ENCODE results near the gene LCN1. TPM values are rescaled to one million over a fixed set of nuclear protein-coding genes. Genes with fewer than 3 reads are reported as not detected.
"Not testable (repeated sequence)": the region's sequence is repeated elsewhere in the genome, so short reads cannot be mapped to it uniquely, and the experiment has no call there.

LCN1 gene
- total and polyA plus RNA-seq, 5 experiments from 2014 or later: not detected

DNA sequence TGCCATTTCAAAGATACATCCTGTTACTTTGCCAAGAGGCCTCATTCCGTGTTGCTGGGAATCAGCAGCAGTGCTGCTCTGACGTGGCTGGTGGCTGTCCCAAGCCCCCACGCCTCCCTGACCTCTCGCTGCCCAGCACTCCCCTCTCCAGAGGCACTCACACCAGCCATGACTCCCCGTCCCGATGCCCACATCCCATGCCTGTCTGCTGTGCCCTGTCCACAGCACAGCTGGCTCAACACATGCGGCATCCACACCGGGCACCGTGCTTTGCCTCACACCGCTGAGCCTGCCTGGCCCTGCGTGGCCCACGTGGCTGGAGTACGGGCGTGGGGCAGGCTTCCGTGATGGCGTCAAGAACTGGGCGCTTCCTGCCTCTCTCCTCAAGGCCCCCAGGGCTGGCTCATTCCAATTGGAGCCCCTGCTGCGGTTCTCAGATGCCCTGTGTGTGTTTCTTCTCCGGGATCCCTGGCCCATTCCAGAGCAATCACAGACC, 7.8 kb upstream of the LCN1 start:
- H3K27ac Mint-ChIP-seq: no peak overlapping the region
- no peak for ATAC-seq
- H3K36me3 Mint-ChIP-seq: peaks cover 0 to 10% (median 0%) of the 10 kb centered on the region in 3 donors
- H3K4me3 Mint-ChIP-seq: no peak overlapping the region
- POLR2A ChIA-PET: no interaction called here
- peak in 1 of 10 donors; percentile 11 for DNase-seq
- H3K4me1 Mint-ChIP-seq: peaks cover 0 to 3% (median under 1%) of the 10 kb centered on the region in 4 donors
- H3K27me3 Mint-ChIP-seq: peaks cover 0 to 8% (median 4%) of the 10 kb centered on the region in 5 donors
- peaks cover 1 to 18% (median 10%) of the 10 kb centered on the region in 9 donors for H3K9me3 Mint-ChIP-seq

DNA sequence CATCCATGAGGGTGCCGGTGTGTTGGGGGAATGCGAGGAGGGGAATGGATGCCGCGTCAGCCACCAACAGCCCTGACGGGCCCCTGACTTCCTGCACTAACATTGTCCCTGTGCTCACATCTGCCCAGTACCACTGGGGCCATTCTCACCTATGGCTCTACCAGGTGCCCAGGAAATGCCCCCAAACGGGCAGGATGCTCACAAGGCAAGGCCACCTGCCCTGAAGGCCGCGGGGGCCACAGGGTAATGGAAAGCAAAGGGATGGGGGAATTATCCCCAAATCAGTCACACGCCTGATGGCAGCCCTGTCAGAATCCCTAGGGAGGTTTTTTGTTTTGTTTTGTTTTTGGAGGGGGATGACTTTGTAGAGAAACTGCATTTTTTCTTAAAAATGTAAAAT, 7.3 kb upstream of the LCN1 start:
- POLR2A ChIA-PET, H3K4me3 Mint-ChIP-seq, H3K36me3 Mint-ChIP-seq, ATAC-seq, H3K4me1 Mint-ChIP-seq, H3K27ac Mint-ChIP-seq: not testable (repeated sequence)
- Mint-ChIP-seq H3K27me3 (peaks cover 0 to 10% (median 4%) of the 10 kb centered on the region in 5 donors), H3K9me3 (peaks cover 1 to 13% (median 7%) of the 10 kb centered on the region in 9 donors)
- peak in 1 of 10 donors; percentile 7 for DNase-seq

DNA sequence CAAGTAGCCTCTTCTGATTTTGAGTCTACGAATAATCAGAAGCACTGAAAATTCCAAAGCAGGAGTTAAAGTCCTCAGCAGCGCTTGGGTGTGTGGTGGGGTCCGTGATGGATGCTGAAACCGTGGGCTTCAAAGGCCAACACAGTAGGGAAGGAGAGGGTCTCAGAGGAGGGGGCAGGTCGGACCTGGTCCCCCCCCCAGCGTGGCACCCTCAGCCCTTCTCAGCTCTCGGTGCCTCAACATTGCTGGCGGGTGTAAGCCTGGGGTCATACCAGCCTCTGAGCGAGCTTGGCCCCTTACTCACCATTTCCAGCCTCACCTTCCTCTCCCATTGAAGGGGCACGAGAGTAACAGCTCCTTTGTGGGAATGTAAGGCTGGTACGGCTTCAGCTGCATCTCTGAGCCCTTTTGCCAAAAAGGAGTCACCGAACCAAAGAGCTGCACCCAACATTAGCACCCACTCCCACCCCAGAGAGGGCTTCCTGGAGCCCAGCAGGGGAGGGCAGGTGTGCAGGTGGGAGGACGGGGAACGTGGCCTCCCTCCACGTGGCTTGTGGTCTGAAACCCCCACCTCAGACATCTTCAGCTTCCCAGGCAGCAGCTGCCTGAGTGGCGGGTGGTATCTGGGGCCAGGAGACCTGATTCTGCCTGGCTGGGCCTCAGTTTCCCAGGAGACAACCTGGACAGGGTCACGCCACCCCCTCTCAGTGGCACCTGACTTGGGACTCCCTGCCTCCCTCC, 6.7 kb upstream of the LCN1 start:
- POLR2A ChIA-PET: no interaction called here
- peak in 1 of 10 donors; percentile 13 for DNase-seq
- peaks cover 0 to 1% (median 0%) of the 10 kb centered on the region in 3 donors for H3K36me3 Mint-ChIP-seq

DNA sequence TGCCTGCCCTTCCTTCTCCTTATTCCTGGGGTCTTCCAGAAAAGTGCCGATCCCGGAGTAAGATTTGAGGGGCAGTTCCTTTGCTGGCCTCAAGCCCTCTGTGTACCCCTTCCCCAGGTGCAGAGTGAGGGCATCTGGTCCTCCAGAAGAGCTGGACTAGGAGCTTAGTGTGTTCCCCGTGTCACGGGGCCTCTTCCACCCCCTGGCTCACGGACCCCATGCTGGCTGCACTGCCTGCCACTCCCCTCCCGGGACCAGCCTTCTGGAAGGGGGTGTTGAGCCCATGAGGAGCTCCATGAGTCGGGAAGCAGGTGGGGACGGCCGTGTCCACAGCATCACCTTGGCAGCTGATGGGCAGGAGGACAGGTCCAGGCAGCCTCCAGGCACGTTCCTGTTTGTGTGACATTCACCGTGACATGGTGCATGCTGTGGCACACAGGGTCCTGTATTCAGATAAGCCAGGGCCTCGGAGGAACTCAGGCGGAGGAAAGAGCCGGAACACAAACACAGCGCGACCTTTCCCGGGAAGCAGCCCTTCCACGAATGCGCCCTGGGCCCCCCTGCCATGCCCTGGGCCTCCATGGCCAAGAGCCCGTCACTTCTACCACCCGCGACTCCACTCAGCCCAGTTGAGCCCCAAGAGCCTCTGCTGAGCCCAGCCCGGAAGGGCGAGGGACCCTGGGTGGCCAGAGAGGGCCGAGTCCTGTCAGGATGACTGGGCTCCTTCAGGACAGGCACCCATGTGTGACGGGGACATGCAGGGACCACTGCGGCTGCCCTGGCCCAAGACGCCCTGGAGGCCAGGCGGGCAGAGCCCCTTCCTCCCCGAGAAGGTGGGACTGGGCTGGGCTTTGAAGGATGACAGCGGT, 5.9 kb upstream of the LCN1 start:
- H3K4me1 Mint-ChIP-seq: peaks cover 0 to 3% (median under 1%) of the 10 kb centered on the region in 4 donors
- DNase-seq (peak in 1 of 10 donors; percentile 13), ATAC-seq (no peak)
- no peak overlapping the region for H3K27ac Mint-ChIP-seq
- H3K27me3 Mint-ChIP-seq: peaks cover 0 to 13% (median 4%) of the 10 kb centered on the region in 5 donors
- no peaks in the 10 kb centered on the region for H3K36me3 Mint-ChIP-seq
- no peak overlapping the region for H3K4me3 Mint-ChIP-seq
- POLR2A ChIA-PET: no interaction called here
- peaks cover 0 to 2% (median 0%) of the 10 kb centered on the region in 9 donors for H3K9me3 Mint-ChIP-seq

More for the DNA sequence above, 6.7 kb upstream of the LCN1 start:
- H3K27me3 Mint-ChIP-seq: peaks cover 0 to 12% (median 4%) of the 10 kb centered on the region in 5 donors
- H3K4me1 Mint-ChIP-seq: peaks cover 0 to 3% (median under 1%) of the 10 kb centered on the region in 4 donors
- H3K4me3 Mint-ChIP-seq: no peak overlapping the region
- H3K9me3 Mint-ChIP-seq: peaks cover 1 to 7% (median 1%) of the 10 kb centered on the region in 9 donors
- ATAC-seq: no peak
- no peak overlapping the region for H3K27ac Mint-ChIP-seq

DNA sequence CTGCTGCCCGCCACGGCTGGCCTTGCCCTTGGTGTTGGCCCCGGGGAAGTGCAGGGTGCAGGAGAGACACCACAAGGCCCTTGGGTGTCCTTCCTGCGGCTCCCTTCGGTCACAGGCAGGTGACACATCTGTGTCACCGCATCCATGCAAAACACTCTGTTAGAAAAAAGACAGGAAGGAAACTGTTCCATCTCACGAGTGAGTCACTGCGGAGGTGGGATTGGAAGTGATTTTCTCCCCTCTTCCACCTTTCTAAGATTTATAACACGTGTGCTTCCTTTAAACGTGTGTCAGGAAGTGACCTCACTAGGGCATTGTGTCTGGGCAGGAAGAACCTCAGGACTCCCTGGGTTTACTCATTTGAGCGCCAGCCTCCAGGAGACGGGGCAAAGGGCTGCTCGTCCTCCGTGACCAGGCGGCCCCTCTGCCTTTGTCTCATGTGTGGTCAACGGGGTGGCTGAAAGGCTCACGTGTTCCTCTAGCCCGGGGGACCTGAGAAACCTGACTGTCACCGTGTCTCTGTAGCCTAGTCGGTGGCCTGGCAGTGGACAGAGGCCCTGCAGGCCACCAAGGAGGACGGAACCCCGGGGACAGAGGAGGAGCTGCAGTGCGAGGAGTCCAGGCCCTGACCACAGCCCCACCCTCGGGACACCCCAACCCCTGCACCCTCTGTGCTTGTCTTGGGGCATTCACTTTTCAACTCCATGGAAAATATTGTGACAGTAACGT, 4.9 kb upstream of the LCN1 start:
- Mint-ChIP-seq H3K27ac (no peak overlapping the region), H3K27me3 (peaks cover 0 to 13% (median 8%) of the 10 kb centered on the region in 5 donors), H3K4me1 (peaks cover 0 to 3% (median under 1%) of the 10 kb centered on the region in 4 donors), H3K9me3 (no peaks in the 10 kb centered on the region), H3K4me3 (no peak overlapping the region), H3K36me3 (no peaks in the 10 kb centered on the region)
- no peak for ATAC-seq
- peak in 1 of 10 donors; percentile 14 for DNase-seq
- POLR2A ChIA-PET: no interaction called here

DNA sequence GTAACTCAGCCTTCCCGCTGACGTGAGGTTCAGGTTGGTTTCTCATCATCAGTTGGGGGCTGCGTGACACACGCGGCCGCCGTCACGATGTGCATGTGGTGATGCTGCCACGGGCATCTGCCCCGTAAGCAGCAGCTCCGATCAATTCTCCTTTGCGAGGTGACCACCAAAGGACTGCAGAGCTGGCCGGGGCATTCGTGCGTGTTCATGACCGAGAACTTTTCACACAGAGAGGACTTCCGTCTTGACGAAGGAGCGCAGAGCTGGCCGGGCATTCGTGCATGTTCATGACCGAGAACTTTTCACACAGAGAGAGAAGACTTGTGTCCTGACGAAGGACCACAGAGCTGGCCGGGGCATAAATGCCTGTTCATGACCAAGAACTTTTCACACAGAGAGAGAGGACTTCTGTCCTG, 3.8 kb upstream of the LCN1 start:
- Mint-ChIP-seq H3K9me3 (no peaks in the 10 kb centered on the region), H3K4me3 (no peak overlapping the region)

DNA sequence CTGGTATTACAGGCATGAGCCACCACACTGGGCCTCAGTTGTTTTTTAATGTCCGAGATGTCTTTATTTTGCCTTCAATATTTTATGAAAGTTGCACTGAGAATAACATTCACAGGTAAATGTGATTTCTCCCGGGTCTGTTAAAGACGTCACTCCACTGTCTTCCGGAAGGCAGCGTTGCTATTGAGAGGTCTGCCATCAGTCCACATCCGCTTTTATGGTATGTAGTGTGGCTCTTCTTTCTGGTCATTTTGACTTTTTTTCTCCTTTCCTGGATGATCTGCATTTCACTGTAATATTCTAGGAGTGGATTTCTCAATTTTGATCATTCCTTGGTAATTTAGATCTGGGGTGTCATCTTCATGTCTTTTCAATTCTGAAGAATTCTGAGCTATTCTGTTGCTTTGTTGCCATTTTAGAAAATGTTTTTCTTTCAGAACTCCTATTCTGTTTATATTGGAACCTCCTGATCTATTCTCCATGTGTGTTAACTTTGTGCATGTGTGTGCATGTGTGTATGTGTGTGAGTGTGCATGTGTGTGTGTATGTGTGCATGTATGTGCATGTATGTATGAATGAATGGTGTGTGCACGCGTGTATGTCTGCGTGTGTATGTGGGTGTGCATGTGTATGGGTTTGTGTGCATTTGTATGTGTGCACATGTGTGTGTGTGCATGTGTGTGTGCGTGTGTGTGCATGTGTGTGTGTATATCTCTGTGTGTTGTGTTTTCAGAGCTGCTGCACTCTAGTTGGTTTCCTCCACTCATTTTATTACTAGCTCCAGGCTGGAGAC, 1.9 kb upstream of the LCN1 start:
- Mint-ChIP-seq H3K4me3 (no peak overlapping the region), H3K36me3 (no peaks in the 10 kb centered on the region), H3K27ac (no peak overlapping the region), H3K27me3 (peaks cover 0 to 16% (median 8%) of the 10 kb centered on the region in 5 donors), H3K9me3 (no peaks in the 10 kb centered on the region), H3K4me1 (peaks cover 0 to 1% (median 0%) of the 10 kb centered on the region in 4 donors)
- POLR2A ChIA-PET: no interaction called here
- DNase-seq: no peak
- ATAC-seq: no peak

More for the DNA sequence above, 3.8 kb upstream of the LCN1 start:
- peak in 1 of 10 donors; percentile 2 for DNase-seq
- H3K4me1 Mint-ChIP-seq: peaks cover 0 to 3% (median under 1%) of the 10 kb centered on the region in 4 donors
- POLR2A ChIA-PET: no interaction called here
- H3K27me3 Mint-ChIP-seq: peaks cover 0 to 12% (median 8%) of the 10 kb centered on the region in 5 donors
- no peaks in the 10 kb centered on the region for H3K36me3 Mint-ChIP-seq
- no peak overlapping the region for H3K27ac Mint-ChIP-seq
- no peak for ATAC-seq

DNA sequence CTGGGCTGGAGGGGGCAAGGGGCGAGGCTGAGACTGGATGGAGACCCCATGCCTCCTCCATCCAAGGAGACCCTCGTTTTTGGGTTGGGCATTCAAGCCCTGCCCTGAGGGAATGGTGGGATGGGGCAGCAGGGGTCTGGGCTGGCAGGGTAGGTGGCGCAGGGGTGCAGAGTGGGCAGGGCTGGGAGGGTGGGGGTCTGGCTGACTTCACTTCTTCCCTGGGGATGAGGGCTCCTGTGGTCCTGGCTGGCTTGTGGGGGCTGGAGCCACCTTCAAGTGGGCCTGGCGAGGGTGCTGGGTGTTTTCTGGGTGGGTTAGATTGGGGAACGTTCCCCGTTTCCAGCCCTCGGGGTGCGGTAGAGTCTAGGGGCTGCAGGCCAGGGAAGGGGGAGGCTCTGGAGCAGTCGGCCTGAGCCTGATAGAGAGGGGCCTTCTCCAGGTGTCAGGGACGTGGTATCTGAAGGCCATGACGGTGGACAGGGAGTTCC, 412 bp downstream of the LCN1 start:
- POLR2A ChIA-PET: no interaction called here
- DNase-seq: peak in 1 of 10 donors; percentile 3

DNA sequence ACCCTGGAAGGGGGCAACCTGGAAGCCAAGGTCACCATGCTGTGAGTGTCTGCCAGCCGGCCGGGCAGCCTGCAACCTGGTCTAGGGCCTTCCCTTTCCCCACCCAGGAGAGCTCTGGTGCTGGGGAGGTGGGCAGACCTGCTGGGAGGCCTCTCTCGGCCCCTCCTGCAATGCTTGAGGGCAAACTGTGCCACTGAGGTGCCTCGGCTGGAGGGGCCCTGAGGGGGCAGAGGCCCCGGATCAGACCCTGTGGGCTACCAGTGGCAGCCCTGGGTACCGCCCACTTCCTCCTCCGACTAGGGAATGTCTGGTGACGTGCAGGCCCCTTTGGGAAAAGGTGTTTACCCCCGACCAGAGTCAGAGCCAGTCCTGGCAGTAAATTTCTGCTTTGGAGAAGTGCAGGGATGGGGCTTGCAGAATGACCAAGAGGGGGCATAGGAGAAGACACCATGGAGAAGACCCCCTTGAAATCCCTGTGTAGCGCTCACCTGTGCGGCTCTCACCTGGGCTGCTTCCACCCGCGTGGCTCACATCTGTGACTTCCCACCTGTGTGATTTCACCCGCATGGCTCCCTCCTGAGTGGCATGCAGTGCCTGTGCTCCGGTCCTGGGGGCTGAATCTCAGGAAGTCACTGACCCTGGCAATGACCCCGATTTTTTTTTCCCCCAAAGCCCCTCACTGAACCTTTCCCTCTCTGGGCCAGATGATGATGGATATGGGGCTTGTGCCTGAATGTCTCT, 1.1 kb downstream of the LCN1 start:
- H3K36me3 Mint-ChIP-seq: no peaks in the 10 kb centered on the region
- H3K27me3 Mint-ChIP-seq: peaks cover 0 to 14% (median 8%) of the 10 kb centered on the region in 5 donors
- ATAC-seq (no peak), DNase-seq (peak in 1 of 10 donors; percentile 11)
- no peak overlapping the region for H3K27ac Mint-ChIP-seq
- POLR2A ChIA-PET: no interaction called here
- no peak overlapping the region for H3K4me3 Mint-ChIP-seq
- H3K9me3 Mint-ChIP-seq: no peaks in the 10 kb centered on the region
- H3K4me1 Mint-ChIP-seq: no peaks in the 10 kb centered on the region

More for the DNA sequence above, 412 bp downstream of the LCN1 start:
- Mint-ChIP-seq H3K4me3 (no peak overlapping the region), H3K27me3 (peaks cover 0 to 14% (median 8%) of the 10 kb centered on the region in 5 donors), H3K4me1 (no peaks in the 10 kb centered on the region), H3K9me3 (no peaks in the 10 kb centered on the region), H3K36me3 (no peaks in the 10 kb centered on the region), H3K27ac (no peak overlapping the region)
- ATAC-seq: no peak

DNA sequence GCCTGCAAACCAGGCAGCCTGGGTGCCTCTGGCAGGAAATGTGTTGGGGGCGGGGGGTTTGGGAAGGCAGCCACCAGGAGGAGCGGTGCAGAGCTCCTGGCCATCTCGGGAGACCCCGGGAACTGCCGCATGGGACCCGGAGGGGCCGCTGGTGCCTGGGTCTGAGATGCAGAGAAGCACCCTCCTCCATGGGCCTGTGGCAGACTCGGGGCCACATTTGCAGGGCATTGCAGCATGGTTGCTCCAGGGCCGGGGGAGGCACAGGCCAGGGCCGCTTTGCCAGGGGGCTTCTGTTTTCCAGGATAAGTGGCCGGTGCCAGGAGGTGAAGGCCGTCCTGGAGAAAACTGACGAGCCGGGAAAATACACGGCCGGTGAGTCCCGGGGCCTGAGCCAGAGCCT, 1.7 kb downstream of the LCN1 start:
- POLR2A ChIA-PET: no interaction called here
- no peaks in the 10 kb centered on the region for H3K9me3 Mint-ChIP-seq
- peak in 1 of 10 donors; percentile 10 for DNase-seq
- H3K36me3 Mint-ChIP-seq: no peaks in the 10 kb centered on the region
- peaks cover 0 to 14% (median 4%) of the 10 kb centered on the region in 5 donors for H3K27me3 Mint-ChIP-seq
- ATAC-seq: no peak
- no peak overlapping the region for H3K4me3 Mint-ChIP-seq
- no peak overlapping the region for H3K27ac Mint-ChIP-seq
- H3K4me1 Mint-ChIP-seq: no peaks in the 10 kb centered on the region

DNA sequence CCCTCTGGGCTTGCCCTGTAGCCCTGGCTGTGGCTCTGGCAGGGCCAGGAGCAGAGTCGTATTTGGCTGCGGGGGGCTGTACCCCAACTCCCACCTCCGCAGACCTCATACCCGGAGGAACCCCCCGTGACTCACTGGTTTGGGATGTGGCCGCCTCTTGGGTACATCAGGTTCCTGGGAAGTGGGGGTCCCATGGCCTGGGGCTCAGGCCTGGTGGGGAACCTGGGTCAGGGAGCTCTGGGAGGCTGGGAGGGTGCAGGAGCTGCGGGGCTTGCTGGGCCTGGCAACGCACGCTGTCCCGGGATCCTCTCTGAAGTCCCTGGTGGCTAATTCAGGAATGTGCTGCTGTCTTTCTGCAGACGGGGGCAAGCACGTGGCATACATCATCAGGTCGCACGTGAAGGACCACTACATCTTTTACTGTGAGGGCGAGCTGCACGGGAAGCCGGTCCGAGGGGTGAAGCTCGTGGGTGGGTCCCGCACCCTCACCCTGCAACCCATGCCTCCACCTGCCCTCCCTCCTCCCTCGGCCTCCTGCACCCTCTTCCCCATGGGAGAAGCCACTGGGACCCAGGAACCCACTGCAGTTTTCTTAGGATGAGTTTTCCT, 2.4 kb downstream of the LCN1 start:
- no peaks in the 10 kb centered on the region for H3K4me1 Mint-ChIP-seq
- DNase-seq (peak in 1 of 10 donors; percentile 13), ATAC-seq (no peak)
- H3K36me3 Mint-ChIP-seq: no peaks in the 10 kb centered on the region
- H3K9me3 Mint-ChIP-seq: no peaks in the 10 kb centered on the region
- no peak overlapping the region for H3K27ac Mint-ChIP-seq
- H3K4me3 Mint-ChIP-seq: no peak overlapping the region
- peaks cover 0 to 14% (median 4%) of the 10 kb centered on the region in 5 donors for H3K27me3 Mint-ChIP-seq
- POLR2A ChIA-PET: no interaction called here
